K562 (cell line): ENCODE data around the gene GABARAP. TPM values are rescaled to one million over a fixed set of nuclear protein-coding genes. Genes with fewer than 3 reads are reported as not detected.

Experiments used
- ARNT ChIP-seq, 2 experiments: fragments of 450-650 bp; IDR thresholded peaks; 2 replicates each; pipeline ENCODE4 v1.6.1; 2016; ENCODE audit warnings: mild to moderate bottlenecking in 1 of 2
- IRF9 ChIP-seq: fragments of 450-650 bp; IDR thresholded peaks from 2 replicates; pipeline ENCODE4 v1.6.1; 2016; ENCODE audit warnings: missing biosample characterization, missing genetic modification characterization
- NFRKB ChIP-seq: fragments of 450-650 bp; IDR thresholded peaks from 2 replicates; pipeline ENCODE4 v1.6.1; 2016; ENCODE audit warnings: low read depth
- PTRF ChIP-seq: fragments of 450-650 bp; IDR thresholded peaks from 2 replicates; pipeline ENCODE4 v1.6.1; 2016; ENCODE audit warnings: mild to moderate bottlenecking, missing genetic modification characterization, missing compliant biosample characterization
- TBP ChIP-seq: optimal IDR thresholded peaks from 2 replicates; pipeline ENCODE3; 2011; ENCODE audit warnings: low read depth, low read length, improper control_type of control experiment
- TRIM24 ChIP-seq, 2 experiments: fragments of 450-650 bp; IDR thresholded peaks; 2 replicates each; pipeline ENCODE4 v1.6.1; 2016
- ZEB2 ChIP-seq: fragments of 450-650 bp; IDR thresholded peaks from 2 replicates; pipeline ENCODE4 v1.6.1; 2016
- ZNF165 ChIP-seq: fragments of 250-450 bp; sonication (Bioruptor Pico); IDR thresholded peaks from 2 replicates; pipeline ENCODE4 v1.4.0; 2020; ENCODE audit warnings: borderline replicate concordance
- polyA plus RNA-seq, 8 experiments: library from polyadenylated mRNA; depleted of rRNA in 4 of 8; stranded (reverse) in 5 of 8; unstranded in 3 of 8; fragments of >200 nt; fragmentation: Nextera tagmentation in 2 of 8; fragmentation: Illumina TruSeq in 1 of 8; extraction: Ambion mirVana in 2 of 8; extraction: Trizol in 1 of 8; gene quantifications; 2 replicates each; pipeline versions ENCODE4 v1.2.1 to v1.2.3, GENCODE V29; 2011 to 2014; ENCODE audit warnings: inconsistent platforms in 1 of 8, missing spikeins in 1 of 8
- total RNA-seq, 7 experiments: library from RNA; depleted of rRNA in 6 of 7; stranded (reverse); fragments of >200 nt in 6 of 7; fragmentation: Illumina TruSeq in 2 of 7; extraction: Trizol in 2 of 7; gene quantifications; 2 replicates each; pipeline versions ENCODE4 v1.2.1 to v1.2.3, GENCODE V29; 2011 to 2021; ENCODE audit warnings: low replicate concordance in 1 of 7
- TF ChIP-seq, protein P1 (sequence below): sonication (generic); formaldehyde crosslinking; IDR thresholded peaks from 2 replicates; pipeline ENCODE4 v1.8.1; 2023; ENCODE audit warnings: missing genetic modification reagents, mild to moderate bottlenecking, borderline replicate concordance
- TF ChIP-seq, protein P2 (sequence below): sonication (generic); formaldehyde crosslinking; IDR thresholded peaks from 2 replicates; pipeline ENCODE4 v1.8.0; 2022; ENCODE audit warnings: mild to moderate bottlenecking, missing genetic modification reagents, borderline replicate concordance

Gene GABARAP
- total and polyA plus RNA-seq, 9 of the 15 experiments (the other 6 are each of a cell fraction or from before 2014, with no cell fraction given): 47.5 to 373 (median 152) TPM

DNA sequence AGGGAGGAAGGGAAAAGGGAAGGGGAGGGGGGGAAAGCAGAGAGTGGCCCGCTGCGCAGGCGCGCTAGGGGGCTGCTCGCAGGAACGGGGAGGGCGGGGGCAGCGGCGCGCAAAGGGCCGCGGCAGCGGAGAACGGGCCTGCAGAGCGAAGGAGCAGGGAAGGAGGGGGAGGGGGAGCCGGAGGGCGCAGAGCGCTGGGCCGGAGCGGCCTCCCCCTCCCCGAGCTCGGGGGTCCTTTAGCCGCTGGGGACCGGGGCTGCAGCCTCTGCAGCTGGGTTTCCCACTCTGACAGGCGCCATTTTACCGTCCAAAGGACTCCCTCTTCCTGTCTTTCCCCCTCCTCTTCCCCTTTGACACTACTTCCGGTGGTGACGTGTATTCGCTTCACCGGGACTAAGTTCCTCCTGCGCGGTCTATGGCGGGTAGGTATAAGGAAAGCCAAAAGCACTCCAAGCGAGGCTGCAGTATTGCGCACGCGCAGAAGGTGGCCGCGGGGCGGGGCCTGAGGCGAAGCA, 9.5 kb upstream of the GABARAP start, which contains the start of gene CTDNEP1 (continued):
- TF ChIP-seq, protein P1, sequence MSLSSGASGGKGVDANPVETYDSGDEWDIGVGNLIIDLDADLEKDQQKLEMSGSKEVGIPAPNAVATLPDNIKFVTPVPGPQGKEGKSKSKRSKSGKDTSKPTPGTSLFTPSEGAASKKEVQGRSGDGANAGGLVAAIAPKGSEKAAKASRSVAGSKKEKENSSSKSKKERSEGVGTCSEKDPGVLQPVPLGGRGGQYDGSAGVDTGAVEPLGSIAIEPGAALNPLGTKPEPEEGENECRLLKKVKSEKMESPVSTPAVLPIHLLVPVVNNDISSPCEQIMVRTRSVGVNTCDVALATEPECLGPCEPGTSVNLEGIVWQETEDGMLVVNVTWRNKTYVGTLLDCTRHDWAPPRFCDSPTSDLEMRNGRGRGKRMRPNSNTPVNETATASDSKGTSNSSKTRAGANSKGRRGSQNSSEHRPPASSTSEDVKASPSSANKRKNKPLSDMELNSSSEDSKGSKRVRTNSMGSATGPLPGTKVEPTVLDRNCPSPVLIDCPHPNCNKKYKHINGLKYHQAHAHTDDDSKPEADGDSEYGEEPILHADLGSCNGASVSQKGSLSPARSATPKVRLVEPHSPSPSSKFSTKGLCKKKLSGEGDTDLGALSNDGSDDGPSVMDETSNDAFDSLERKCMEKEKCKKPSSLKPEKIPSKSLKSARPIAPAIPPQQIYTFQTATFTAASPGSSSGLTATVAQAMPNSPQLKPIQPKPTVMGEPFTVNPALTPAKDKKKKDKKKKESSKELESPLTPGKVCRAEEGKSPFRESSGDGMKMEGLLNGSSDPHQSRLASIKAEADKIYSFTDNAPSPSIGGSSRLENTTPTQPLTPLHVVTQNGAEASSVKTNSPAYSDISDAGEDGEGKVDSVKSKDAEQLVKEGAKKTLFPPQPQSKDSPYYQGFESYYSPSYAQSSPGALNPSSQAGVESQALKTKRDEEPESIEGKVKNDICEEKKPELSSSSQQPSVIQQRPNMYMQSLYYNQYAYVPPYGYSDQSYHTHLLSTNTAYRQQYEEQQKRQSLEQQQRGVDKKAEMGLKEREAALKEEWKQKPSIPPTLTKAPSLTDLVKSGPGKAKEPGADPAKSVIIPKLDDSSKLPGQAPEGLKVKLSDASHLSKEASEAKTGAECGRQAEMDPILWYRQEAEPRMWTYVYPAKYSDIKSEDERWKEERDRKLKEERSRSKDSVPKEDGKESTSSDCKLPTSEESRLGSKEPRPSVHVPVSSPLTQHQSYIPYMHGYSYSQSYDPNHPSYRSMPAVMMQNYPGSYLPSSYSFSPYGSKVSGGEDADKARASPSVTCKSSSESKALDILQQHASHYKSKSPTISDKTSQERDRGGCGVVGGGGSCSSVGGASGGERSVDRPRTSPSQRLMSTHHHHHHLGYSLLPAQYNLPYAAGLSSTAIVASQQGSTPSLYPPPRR: no peak
- peak; percentile 78; the same call in 1 of the 2 replicates for TF ChIP-seq NFRKB
- TF ChIP-seq ARNT (IDR thresholded peaks at IDR 0.05): no peak
- no peak for TF ChIP-seq ZNF165 (CRISPR knock-in tag)
- TF ChIP-seq, protein P2, sequence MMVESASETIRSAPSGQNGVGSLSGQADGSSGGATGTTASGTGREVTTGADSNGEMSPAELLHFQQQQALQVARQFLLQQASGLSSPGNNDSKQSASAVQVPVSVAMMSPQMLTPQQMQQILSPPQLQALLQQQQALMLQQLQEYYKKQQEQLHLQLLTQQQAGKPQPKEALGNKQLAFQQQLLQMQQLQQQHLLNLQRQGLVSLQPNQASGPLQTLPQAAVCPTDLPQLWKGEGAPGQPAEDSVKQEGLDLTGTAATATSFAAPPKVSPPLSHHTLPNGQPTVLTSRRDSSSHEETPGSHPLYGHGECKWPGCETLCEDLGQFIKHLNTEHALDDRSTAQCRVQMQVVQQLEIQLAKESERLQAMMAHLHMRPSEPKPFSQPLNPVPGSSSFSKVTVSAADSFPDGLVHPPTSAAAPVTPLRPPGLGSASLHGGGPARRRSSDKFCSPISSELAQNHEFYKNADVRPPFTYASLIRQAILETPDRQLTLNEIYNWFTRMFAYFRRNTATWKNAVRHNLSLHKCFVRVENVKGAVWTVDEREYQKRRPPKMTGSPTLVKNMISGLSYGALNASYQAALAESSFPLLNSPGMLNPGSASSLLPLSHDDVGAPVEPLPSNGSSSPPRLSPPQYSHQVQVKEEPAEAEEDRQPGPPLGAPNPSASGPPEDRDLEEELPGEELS (CRISPR knock-in tag): no peak
- no peak for TF ChIP-seq TRIM24 (IDR thresholded peaks at IDR 0.05)
- TF ChIP-seq IRF9 (tag): no peak
- TF ChIP-seq ZEB2: no peak
- TF ChIP-seq TBP: peak; percentile 40
- TF ChIP-seq PTRF (tag): no peak
